KOPT-K1 (cell line): ENCODE measurements around the gene CASP2.

Source experiments
- H3K27ac ChIP-seq: fragments of 200-600 bp; sonication (generic); 2 replicates; pipeline ENCODE4 v1.5.1; 2016; ENCODE audit warnings: antibody characterized with exemption, mild to moderate bottlenecking, low read depth, low read length; ENCODE audit not compliant: poor library complexity, severe bottlenecking
- H3K36me3 ChIP-seq: fragments of 200-600 bp; sonication (generic); 2 replicates; pipeline ENCODE4 v1.5.1; 2017; ENCODE audit warnings: antibody characterized with exemption, mild to moderate bottlenecking, low read length, moderate library complexity; ENCODE audit not compliant: insufficient read depth
- H3K9me3 ChIP-seq: fragments of 200-600 bp; sonication (generic); 2 replicates; pipeline ENCODE4 v1.5.1; 2017; ENCODE audit warnings: antibody characterized with exemption, low read length, mild to moderate bottlenecking; ENCODE audit not compliant: insufficient read depth, poor library complexity, severe bottlenecking

Gene CASP2

GRCh38 chr7:143325240-143325639, 37.1 kb downstream of the CASP2 start:
- no peaks in the 10 kb centered on the region for H3K9me3 ChIP-seq
- no peak overlapping the region for H3K27ac ChIP-seq
- H3K36me3 ChIP-seq, result no peaks in the 10 kb centered on the region

DNA sequence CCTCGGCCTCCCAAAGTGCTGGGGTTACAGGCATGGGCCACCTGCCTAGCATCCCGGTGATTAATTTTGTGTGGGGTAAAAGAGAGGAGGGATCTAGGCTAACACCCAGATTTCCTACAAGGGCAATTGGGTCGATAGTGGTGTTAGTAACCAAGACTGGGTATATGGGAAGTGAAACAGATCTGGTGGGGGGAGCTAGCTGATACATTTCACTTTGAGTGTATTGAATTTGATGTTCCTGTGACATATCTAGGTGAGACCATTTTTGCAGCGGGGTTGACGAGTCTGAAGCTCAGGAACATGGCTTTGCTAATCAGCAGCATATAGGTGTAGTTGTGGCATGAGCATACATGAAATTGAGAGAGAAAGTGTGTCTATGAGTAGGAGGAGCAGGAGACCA, 39.8 kb downstream of the CASP2 start:
- Histone ChIP-seq H3K36me3 (no peaks in the 10 kb centered on the region), H3K9me3 (no peaks in the 10 kb centered on the region), H3K27ac (no peak overlapping the region)

DNA sequence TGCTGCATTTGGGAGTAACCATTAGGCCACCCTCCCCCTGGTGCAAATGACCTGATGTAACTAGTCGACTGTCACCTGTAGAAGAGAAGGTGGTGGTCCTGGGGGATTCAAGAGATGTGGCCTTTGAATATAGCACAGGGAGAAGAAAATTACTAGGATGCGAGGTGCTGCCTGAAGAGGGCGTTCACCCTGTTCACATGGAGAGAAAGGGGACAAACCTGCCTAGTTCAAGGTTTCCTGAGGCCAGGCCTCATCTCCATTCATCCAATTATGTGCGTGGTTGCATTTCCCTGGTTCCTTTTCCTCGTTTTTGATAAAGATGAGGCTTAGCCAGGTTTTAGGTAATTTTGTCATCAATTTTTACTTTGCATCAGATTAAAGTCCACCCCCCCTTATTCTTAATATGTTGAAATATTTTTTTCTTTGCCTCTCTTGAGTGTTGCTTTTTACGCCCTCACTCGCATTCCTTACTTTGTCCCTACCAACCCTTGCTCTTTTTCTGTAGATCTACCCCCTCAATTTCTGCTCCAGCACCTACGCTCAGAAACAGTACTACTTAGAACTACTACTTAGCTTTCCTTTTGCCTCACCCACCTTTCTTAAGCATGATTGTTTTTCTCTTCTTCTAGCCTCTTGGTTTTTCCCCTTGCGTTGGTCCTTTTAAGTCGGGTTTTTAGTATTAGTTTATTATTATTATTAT, 41.5 kb downstream of the CASP2 start:
- Histone ChIP-seq H3K36me3 (no peaks in the 10 kb centered on the region), H3K27ac (no peak overlapping the region), H3K9me3 (no peaks in the 10 kb centered on the region)

DNA sequence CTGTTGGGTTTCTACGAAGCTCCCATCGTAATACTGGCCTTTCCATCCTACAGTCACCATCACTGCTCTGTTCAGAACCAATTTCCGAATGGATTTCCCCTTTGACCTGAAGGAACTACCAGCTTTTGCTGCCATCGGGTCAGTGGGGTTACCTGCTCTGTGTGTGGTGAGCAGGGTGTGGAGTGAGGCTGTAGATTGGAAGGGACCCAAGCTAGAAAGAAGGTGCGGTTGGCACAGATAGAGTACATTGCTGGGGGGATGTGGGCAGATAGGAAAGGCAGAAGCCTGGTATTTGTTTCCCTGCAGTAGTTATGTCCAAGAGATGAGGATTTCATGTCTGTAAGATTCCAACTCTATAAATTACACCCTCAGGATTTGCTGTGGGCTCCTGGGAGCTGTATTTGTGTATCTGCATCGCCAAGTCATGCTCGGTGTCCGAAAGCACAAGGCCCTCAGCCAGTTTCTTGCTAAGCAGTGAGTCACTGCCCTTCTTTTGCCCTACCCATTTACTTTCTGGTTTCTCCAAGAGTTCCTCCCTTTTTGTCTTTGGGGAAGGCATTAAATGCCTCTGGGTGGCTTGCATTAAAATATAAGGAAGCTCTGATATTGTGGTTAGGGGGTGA, 43.1 kb downstream of the CASP2 start:
- no peaks in the 10 kb centered on the region for H3K9me3 ChIP-seq
- H3K27ac ChIP-seq, result no peak overlapping the region
- H3K36me3 ChIP-seq, result no peaks in the 10 kb centered on the region

DNA sequence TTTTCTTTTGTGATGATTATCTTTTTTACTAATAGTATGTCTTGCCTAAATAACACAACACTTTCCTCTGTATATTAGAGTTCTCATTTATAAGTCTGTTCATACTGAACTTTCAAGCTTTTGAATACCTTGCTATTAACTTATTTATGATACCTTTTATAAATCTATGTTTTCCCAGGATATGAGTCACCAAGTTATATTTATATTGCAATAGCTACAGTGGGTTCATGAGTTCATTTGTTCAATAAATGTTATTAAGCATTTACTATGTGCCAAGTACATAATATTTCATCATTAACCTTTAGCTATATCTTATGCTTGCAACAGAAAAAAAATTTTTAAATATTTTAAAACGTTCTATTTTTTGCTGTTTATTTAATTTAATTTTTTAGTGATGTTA, 46.1 kb downstream of the CASP2 start:
- no peaks in the 10 kb centered on the region for H3K36me3 ChIP-seq
- no peak overlapping the region for H3K27ac ChIP-seq
- H3K9me3 ChIP-seq, result peaks cover 3% of the 10 kb centered on the region

DNA sequence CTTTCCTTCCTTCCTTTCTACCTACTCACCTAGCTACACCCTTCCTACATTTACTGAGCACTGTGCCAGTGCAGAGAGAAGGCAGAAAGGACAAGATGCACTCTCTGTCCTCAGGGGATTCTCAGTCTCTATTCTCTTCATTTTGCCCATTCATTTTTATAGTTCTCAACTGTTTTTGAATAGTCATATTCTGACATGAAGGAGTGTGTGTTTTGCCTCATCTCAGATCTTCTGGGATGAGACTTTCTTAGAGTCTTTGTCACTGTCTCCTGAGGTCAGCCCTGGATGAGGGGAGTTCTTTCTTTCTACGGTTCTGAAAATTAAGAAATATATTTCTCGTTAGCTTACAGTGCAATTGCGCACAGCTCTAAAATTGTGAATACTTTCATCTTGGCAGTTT, 49.1 kb downstream of the CASP2 start:
- Histone ChIP-seq H3K27ac (no peak overlapping the region), H3K36me3 (no peaks in the 10 kb centered on the region)

GRCh38 chr7:143341842-143342241, 53.7 kb downstream of the CASP2 start:
- Histone ChIP-seq H3K27ac (no peak overlapping the region), H3K36me3 (no peaks in the 10 kb centered on the region), H3K9me3 (peaks cover 3% of the 10 kb centered on the region)

More for the DNA sequence above, 49.1 kb downstream of the CASP2 start:
- H3K9me3 ChIP-seq, result peaks cover 3% of the 10 kb centered on the region

- no peaks in the 10 kb centered on the region for H3K36me3 ChIP-seq
- no peaks in the 10 kb centered on the region for H3K9me3 ChIP-seq
- no peak overlapping the region for H3K27ac ChIP-seq
These were observed 55.4 kb downstream of the CASP2 start for GRCh38 chr7:143343596-143343995.

DNA sequence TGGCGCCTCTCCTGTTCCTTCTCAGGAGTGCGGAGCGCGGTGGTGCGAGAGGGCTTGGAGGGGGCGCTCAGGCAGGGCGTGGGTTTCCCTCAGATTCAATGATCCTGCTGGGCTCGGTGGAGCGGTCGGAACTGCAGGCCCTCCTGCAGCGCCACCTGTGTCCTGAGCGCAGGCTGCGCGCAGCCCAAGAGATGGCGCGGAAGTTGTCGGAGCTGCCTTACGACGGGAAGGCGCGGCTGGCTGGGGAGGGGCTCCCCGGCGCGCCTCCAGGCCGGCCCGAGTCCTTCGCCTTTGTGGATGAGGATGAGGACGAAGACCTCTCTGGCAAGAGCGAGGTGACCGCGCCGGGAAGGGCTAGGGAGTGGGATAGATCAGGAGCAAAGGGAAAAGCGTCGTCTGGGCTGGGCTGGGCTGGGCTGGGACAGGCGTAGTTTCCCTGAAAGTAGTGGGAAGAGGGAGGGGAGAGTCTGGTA, 57.3 kb downstream of the CASP2 start:
- H3K9me3 ChIP-seq, result no peaks in the 10 kb centered on the region
- H3K36me3 ChIP-seq, result no peaks in the 10 kb centered on the region
- H3K27ac ChIP-seq, result no peak overlapping the region

- Histone ChIP-seq H3K36me3 (no peaks in the 10 kb centered on the region), H3K9me3 (no peaks in the 10 kb centered on the region), H3K27ac (no peak overlapping the region)
These were observed 57.9 kb downstream of the CASP2 start for GRCh38 chr7:143346018-143346417.

GRCh38 chr7:143347950-143348349, 59.8 kb downstream of the CASP2 start:
- no peak overlapping the region for H3K27ac ChIP-seq
- H3K9me3 ChIP-seq, result no peaks in the 10 kb centered on the region
- H3K36me3 ChIP-seq, result no peaks in the 10 kb centered on the region

GRCh38 chr7:143351060-143351459, 62.9 kb downstream of the CASP2 start:
- Histone ChIP-seq H3K36me3 (no peaks in the 10 kb centered on the region), H3K27ac (no peak overlapping the region), H3K9me3 (no peaks in the 10 kb centered on the region)

GRCh38 chr7:143351574-143351973, 63.4 kb downstream of the CASP2 start:
- no peaks in the 10 kb centered on the region for H3K9me3 ChIP-seq

DNA sequence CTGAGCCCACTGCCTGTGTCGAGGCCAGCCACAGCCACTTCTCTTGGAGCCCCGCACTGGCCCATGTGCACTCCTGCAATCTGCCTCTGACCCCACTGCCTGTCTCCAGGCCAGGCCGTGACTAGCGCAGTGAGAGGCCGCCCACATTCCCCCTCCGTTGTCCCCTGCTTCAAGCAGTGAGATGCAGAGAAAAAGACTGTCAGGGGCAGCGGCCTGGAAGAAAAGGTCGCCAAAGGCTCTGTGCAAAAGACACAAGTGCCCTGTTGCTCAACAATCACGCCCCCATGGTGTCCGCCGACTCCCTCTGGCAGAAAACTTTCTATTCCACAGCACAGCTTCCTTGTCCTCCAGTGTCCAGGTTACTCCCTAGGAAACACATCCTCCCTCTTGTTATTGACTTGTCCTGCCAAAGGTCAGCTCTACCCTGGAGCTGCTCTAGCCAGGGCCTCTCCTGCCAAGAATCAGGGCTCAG, 64.4 kb downstream of the CASP2 start:
- H3K9me3 ChIP-seq, result no peaks in the 10 kb centered on the region
- no peaks in the 10 kb centered on the region for H3K36me3 ChIP-seq
- H3K27ac ChIP-seq, result no peak overlapping the region

More at GRCh38 chr7:143351574-143351973, 63.4 kb downstream of the CASP2 start:
- no peak overlapping the region for H3K27ac ChIP-seq
- no peaks in the 10 kb centered on the region for H3K36me3 ChIP-seq

DNA sequence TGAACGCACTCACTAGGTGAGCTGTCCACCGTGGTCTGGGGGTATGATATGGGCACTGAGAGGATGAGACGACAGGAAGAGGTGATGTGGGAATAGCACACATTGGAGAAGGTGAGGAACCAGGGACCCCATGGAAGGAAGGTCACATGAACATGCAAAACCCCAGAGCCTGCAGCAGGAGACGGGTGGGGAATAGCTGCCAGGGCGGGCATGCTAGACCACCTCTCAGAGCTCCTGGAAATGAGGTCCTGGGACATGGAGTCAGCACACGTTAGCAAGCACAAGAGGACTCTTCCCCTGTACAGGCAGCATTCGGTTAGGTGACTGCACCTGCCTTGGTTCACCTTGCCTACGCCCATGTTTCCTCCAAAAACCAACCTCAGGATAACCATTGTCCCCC, 66.2 kb downstream of the CASP2 start:
- H3K9me3 ChIP-seq, result no peaks in the 10 kb centered on the region
- no peak overlapping the region for H3K27ac ChIP-seq
- no peaks in the 10 kb centered on the region for H3K36me3 ChIP-seq

- no peaks in the 10 kb centered on the region for H3K36me3 ChIP-seq
- no peaks in the 10 kb centered on the region for H3K9me3 ChIP-seq
- no peak overlapping the region for H3K27ac ChIP-seq
These were observed 66.8 kb downstream of the CASP2 start for GRCh38 chr7:143354965-143355364.
